Activated B cell treated with CpG ODN at 0.5 μM for 24 hours (primary cell): ENCODE measurements around the gene AXIN1. TPM values are rescaled to one million over a fixed set of nuclear protein-coding genes. Genes with fewer than 3 reads are reported as not detected.

Experiments used
- ATAC-seq: fragments of 200-7000 bp; cut with Tn5 transposase; one replicate; pipeline ENCODE4 v1.10.0; 2021; ENCODE audit warnings: low read depth, mild to moderate bottlenecking, moderate library complexity
- CTCF ChIA-PET: fragments of 350-600 bp; sonication (Branson Sonifier 250); formaldehyde crosslinking; loops from one replicate; lab custom pipeline; 2021; ENCODE audit warnings: antibody characterized with exemption; lab: Charles Lee
- POLR2A ChIA-PET: fragments of 350-600 bp; sonication (Branson Sonifier 250); formaldehyde crosslinking; loops from one replicate; lab custom pipeline; 2021; ENCODE audit warnings: antibody characterized with exemption; lab: Charles Lee
- DNase-seq: peaks from one replicate; pipeline ENCODE4 v3.0.0; 2022
- H3K27ac Mint-ChIP-seq: one replicate; pipeline ENCODE4 v1.8.0; 2020; ENCODE audit warnings: mixed read lengths
- H3K27me3 Mint-ChIP-seq: one replicate; pipeline ENCODE4 v1.8.0; 2021; ENCODE audit warnings: mixed read lengths
- H3K36me3 Mint-ChIP-seq: one replicate; pipeline ENCODE4 v1.8.0; 2021; ENCODE audit warnings: low read depth, mixed read lengths
- H3K4me1 Mint-ChIP-seq: one replicate; pipeline ENCODE4 v1.8.0; 2021; ENCODE audit warnings: mixed read lengths
- H3K4me3 Mint-ChIP-seq: one replicate; pipeline ENCODE4 v1.8.0; 2020; ENCODE audit warnings: mild to moderate bottlenecking, mixed read lengths
- H3K9me3 Mint-ChIP-seq: one replicate; pipeline ENCODE4 v1.8.0; 2020; ENCODE audit warnings: mixed read lengths
- CTCF ChIP-seq: fragments of 200-600 bp; IDR thresholded peaks from one replicate; pipeline ENCODE4 v1.8.0; 2022; ENCODE audit warnings: antibody characterized with exemption, mild to moderate bottlenecking
- intact Hi-C: fragments of 100-400 bp; cut with micrococcal nuclease; formaldehyde crosslinking; loops from one replicate; pipeline ENCODE4 v1.15.1; 2024
- total RNA-seq: library from RNA; stranded (reverse); gene quantifications from 2 replicates; pipeline ENCODE4 v1.2.3, GENCODE V29; 2022

Gene AXIN1
- total RNA-seq, 1 donor from 2014 or later, result 30.6 TPM

GRCh38 chr16:373848-374615, 21.5 kb upstream of the AXIN1 start:
- H3K27ac Mint-ChIP-seq, result no peak overlapping the region
- ATAC-seq (no peak), DNase-seq (no peak)
- H3K4me3 Mint-ChIP-seq, result no peak overlapping the region
- H3K36me3 Mint-ChIP-seq, result peaks cover 22% of the 10 kb centered on the region
- POLR2A ChIA-PET, result no interaction called here
- no peaks in the 10 kb centered on the region for H3K27me3 Mint-ChIP-seq
- intact Hi-C loops, result no loop called here
- H3K9me3 Mint-ChIP-seq, result no peaks in the 10 kb centered on the region
- TF ChIP-seq CTCF, result no peak
- peaks cover 13% of the 10 kb centered on the region for H3K4me1 Mint-ChIP-seq
- CTCF ChIA-PET, result no interaction called here

GRCh38 chr16:373020-373598, 20.6 kb upstream of the AXIN1 start:
- POLR2A ChIA-PET, result no interaction called here
- H3K4me1 Mint-ChIP-seq, result peaks cover 13% of the 10 kb centered on the region
- no peaks in the 10 kb centered on the region for H3K27me3 Mint-ChIP-seq

GRCh38 chr16:372302-372983, 19.9 kb upstream of the AXIN1 start:
- ChIA-PET POLR2A (interaction anchor here (1.1 to 2.3 kb wide), 2 partner anchors 10 to 26 kb away, joined by 3 to 61 read pairs; partner anchors contain the start of gene PGAP6), CTCF (interaction anchor here (1.1 kb wide), 1 partner anchor 12 kb away, joined by 4 read pairs; no protein-coding TSS in a partner anchor)
- H3K36me3 Mint-ChIP-seq, result peaks cover 34% of the 10 kb centered on the region
- H3K27me3 Mint-ChIP-seq, result no peaks in the 10 kb centered on the region
- no peak overlapping the region for H3K27ac Mint-ChIP-seq
- H3K4me1 Mint-ChIP-seq, result peaks cover 13% of the 10 kb centered on the region
- H3K9me3 Mint-ChIP-seq, result no peaks in the 10 kb centered on the region
- intact Hi-C loops, result no loop called here
- no peak for DNase-seq
- H3K4me3 Mint-ChIP-seq, result no peak overlapping the region
- no peak for ATAC-seq
- no peak for TF ChIP-seq CTCF

More at GRCh38 chr16:373020-373598, 20.6 kb upstream of the AXIN1 start:
- intact Hi-C loops, result no loop called here
- CTCF ChIA-PET, result no interaction called here
- H3K36me3 Mint-ChIP-seq, result peaks cover 30% of the 10 kb centered on the region
- no peak for TF ChIP-seq CTCF
- H3K4me3 Mint-ChIP-seq, result no peak overlapping the region
- H3K27ac Mint-ChIP-seq, result no peak overlapping the region
- DNase-seq (no peak), ATAC-seq (no peak)
- no peaks in the 10 kb centered on the region for H3K9me3 Mint-ChIP-seq

- Mint-ChIP-seq H3K4me1 (peaks cover 13% of the 10 kb centered on the region), H3K27me3 (no peaks in the 10 kb centered on the region), H3K27ac (no peak overlapping the region), H3K9me3 (no peaks in the 10 kb centered on the region), H3K36me3 (peaks cover 41% of the 10 kb centered on the region), H3K4me3 (no peak overlapping the region)
- TF ChIP-seq CTCF, result no peak
- DNase-seq, result no peak
- CTCF ChIA-PET, result interaction anchor here (0.7 to 1.3 kb wide), 4 partner anchors 9 to 30 kb away, joined by 3 to 4 read pairs (median 3); partner anchors contain the start of gene DECR2
- no peak for ATAC-seq
- POLR2A ChIA-PET, result interaction anchor here (0.6 to 2.3 kb wide), 7 partner anchors 10 to 441 kb away, joined by 3 to 61 read pairs (median 5); partner anchors contain the start of genes AXIN1, DECR2 and PGAP6
- intact Hi-C loops, result no loop called here
Observed at GRCh38 chr16:371515-372301, 19.2 kb upstream of the AXIN1 start.
